Dermis microvascular lymphatic vessel endothelial cell (primary cell): Measurements from ENCODE around the gene NTF3. TPM values are rescaled to one million over a fixed set of nuclear protein-coding genes. Genes with fewer than 3 reads are reported as not detected.

ENCODE experiments used
- DNase-seq, 2 donors: peaks; one replicate each; pipeline versions ENCODE4 v3.0.0 to v3.0.0-alpha.2; 2010; ENCODE audit warnings: low read depth in 2 of 2
- total RNA-seq: library from RNA; depleted of rRNA; stranded (reverse); fragments of >200 nt; gene quantifications from 2 replicates; pipeline ENCODE4 v1.2.1, GENCODE V29; 2014

NTF3 gene
- total RNA-seq, 1 donor from 2014 or later = not detected

GRCh38 chr12:5511256-5511643 lies 79.3 kb downstream of the NTF3 start:
- DNase-seq = no peak

DNA sequence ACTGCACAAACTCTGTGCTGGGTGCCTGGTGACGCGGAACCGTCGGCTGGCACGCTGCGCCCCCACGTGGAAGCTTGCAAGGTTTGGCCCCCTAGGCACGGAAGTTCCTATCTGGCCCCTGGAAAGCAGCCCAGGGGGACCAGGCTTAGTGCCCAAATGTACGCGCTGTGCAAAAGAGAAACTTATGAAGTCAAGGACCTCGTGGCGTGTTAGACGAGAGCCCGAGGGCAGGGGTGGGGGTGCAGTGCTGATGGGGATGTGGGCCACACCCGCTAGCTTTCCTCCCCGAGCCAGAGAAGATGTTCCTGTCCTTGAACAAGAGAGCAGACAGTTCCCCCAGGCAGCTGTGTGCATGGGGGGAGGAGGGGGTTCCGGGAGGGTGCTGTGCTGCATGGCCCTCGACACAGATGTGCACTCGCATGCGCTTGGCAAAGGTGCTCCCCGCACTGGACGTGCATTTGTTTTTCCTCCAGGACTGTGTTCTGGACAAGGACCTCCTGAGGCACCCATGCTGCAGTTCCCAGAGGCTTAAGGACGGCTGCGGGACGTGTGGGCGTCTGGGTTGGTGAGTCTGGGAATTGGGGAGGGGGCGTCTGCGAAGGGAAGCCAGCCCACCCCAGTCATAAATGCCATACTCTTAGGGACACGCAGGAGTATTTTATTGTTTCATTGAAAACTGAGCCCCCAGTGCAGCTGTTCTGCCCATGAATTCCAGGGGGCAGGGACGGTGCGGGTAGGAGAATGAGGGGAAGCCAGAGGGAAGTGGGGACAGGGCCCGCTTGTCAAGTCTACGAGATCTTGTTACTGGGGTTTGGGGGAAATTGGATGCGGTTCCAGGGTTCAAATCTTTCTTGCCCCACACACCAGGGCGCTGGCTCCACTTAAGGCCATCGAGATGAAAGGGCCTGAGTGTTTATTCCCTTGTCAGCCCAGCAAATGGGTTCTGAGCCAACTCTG lies 80.0 kb downstream of the NTF3 start:
- peak; percentile 9 to 32 for DNase-seq

DNA sequence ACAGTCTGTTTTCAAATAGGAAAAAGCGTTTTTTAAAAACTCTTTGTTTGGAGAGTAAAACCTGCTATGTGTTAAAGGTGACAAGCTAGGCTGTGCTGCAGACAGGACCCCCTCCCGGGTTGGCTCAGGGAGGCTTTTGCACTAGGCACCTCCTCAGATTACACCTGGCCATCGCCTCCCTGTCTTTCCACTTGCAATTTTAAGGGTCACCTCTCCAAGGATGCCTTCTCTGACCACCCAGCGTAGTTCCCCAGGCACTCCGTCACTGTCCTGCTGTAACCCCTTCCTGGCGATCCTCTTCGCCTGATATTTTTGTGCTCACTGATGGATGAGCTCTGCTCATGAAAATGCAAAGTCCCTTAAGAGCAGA lies 80.7 kb downstream of the NTF3 start:
- no peak for DNase-seq

- no peak for DNase-seq
These were observed 81.5 kb downstream of the NTF3 start for GRCh38 chr12:5513406-5513805.

GRCh38 chr12:5514016-5514415 lies 82.1 kb downstream of the NTF3 start:
- DNase-seq = no peak

GRCh38 chr12:5514545-5514944 lies 82.6 kb downstream of the NTF3 start:
- DNase-seq = no peak

- DNase-seq = no peak
These were observed 83.5 kb downstream of the NTF3 start for GRCh38 chr12:5515458-5515857.

DNA sequence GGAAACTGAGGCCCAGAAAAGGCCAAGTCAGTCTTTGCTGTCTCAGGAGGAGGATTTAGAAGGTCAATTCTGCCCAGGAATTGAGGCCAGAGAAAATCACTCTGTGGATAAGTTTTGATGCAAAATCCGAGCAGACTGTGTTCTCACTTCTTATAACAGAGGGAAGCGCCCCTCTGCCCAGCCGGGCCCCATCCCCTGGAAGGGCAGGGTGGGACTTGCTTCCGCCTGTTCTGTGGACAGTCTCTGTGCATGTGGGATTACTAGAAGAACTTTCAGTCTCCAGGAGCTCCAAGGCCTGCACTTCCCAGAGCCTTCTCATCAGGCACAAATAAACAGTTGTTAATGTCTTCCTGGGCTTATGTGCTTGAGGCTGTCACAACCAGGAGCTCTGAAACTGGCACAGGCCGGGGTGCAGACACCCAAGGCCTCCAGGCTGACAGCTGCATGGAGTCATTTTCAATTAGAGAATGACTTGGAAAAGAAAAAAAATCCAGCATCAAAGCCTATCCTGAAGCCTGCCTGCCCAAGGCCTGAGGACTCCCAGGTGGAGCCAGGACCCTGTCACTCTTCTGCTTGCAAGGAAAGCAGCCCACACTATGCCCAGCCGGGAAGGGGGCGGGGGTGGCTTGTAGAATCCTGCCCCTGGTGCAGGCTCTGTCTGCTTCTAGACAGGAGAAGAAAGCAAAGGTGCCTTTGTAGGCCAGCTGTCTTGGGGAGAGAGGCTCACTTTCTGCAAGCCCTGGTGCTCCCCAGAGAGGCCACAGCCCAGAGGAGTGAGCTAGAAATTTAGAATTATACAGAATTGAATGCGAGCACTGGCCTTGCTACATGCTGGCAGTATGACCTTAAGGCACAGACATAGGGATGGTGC lies 84.7 kb downstream of the NTF3 start:
- no peak for DNase-seq

GRCh38 chr12:5518584-5519365 lies 86.9 kb downstream of the NTF3 start:
- no peak for DNase-seq

DNA sequence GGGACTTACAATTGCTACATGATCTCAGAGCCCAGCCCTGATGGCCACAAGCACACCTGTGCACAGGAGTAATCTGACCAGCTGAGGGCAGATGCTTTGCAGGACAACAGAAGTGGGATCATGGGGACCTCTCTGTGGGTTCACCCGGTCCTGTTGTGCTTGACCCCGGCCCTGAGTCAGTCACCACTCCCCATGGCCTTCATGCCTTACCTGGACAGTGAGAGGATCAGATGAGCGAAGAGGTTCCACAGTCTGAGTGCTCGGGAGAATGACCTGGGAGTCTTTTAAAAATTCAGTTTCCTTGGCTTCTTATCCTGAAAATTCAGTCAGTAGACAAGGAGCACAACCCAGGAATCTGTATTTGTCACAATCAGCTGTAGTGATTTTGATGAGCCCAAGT lies 88.1 kb downstream of the NTF3 start:
- DNase-seq = no peak

DNA sequence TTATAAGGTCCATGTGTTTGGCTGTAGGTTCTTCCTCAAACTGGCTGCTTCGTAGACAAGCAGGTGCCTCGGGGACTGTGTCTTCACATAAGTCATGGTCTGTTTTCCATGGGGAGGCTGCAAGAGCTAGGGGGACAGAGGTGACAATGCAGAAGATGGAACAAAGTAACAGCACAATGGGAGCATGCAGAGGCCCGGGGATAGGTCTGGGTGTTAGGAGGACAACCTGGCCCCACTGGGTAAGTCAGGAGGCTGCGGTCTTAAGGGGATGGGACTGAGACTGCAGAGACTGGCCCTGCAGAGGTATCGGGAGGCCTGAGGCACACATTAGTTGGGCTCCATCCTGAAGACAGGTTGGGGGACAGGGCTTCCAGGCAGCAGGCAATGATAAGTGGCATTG lies 88.9 kb downstream of the NTF3 start:
- DNase-seq = no peak

GRCh38 chr12:5521456-5522325 lies 89.8 kb downstream of the NTF3 start:
- no peak for DNase-seq

- no peak for DNase-seq
These were observed 90.8 kb downstream of the NTF3 start for GRCh38 chr12:5522432-5523335.

DNA sequence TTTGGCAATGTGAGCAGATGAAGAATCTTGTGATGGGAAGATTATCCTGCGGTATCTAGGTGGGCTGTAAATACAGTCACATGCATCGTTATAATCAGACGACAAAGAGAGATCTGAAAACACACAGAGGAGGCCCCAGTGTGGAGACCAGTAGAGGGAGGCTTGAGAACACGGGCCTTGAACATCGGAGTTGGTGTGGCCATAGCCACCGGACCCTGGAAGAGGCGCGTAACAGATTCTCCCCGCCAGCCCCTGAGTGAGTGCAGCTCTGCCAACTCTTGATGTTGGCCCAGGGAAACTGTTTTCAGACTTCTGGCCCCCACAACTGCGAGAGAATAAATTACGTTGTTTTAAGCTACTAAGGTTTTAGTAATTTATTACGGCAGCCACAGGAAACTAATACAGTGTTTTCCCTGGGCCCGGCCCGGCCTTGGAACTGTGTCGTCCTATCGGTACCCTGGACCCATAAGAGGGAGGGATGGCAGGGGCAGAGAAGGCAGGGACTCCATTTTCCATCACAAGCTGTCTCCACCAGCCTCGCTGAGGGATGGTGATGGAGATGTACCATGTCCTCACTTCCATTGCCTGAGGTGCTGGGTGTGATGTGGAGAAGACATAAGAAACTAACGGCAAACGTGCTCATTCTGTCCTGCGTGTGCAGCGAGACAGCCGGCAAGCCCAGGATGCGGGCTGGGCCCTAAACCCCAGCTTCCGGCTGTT lies 91.6 kb downstream of the NTF3 start:
- DNase-seq = no peak

- DNase-seq = no peak
These were observed 92.3 kb downstream of the NTF3 start for GRCh38 chr12:5524116-5524768.

- DNase-seq = no peak
These were observed 93.0 kb downstream of the NTF3 start for GRCh38 chr12:5524769-5525436.

- DNase-seq = no peak
These were observed 94.0 kb downstream of the NTF3 start for GRCh38 chr12:5525783-5526367.

GRCh38 chr12:5533368-5533767 lies 101.5 kb downstream of the NTF3 start:
- no peak for DNase-seq
